SH-SY5Y (cell line): ENCODE data around the gene HYKK.

ENCODE experiments used
- GATA2 ChIP-seq: IDR thresholded peaks from 2 replicates; pipeline ENCODE4 v1.6.1; 2011; ENCODE audit warnings: mild to moderate bottlenecking, low read depth, low read length
- GATA3 ChIP-seq: IDR thresholded peaks from 2 replicates; pipeline ENCODE4 v1.6.1; 2011; ENCODE audit warnings: low read depth, mild to moderate bottlenecking, low read length, moderate library complexity

Gene HYKK

GRCh38 chr15:78506971-78507830, at the start of gene HYKK:
HYKK (plus strand) TSS chr15:78507577; CDS start chr15:78513089, 5,512 bp downstream.
- TF ChIP-seq GATA3 (no peak), GATA2 (no peak)

- TF ChIP-seq GATA2 (no peak), GATA3 (no peak)
These were observed 46.6 kb upstream of the HYKK start for GRCh38 chr15:78460737-78461136.

GRCh38 chr15:78461171-78461888, 46.0 kb upstream of the HYKK start:
- no peak for TF ChIP-seq GATA2

GRCh38 chr15:78469031-78469430, 38.3 kb upstream of the HYKK start:
- TF ChIP-seq GATA2 (no peak), GATA3 (no peak)

- TF ChIP-seq GATA3 (no peak), GATA2 (no peak)
These were observed 30.1 kb upstream of the HYKK start for GRCh38 chr15:78477295-78477694.

- no peak for TF ChIP-seq GATA3
- TF ChIP-seq GATA2, result no peak
These were observed 27.7 kb upstream of the HYKK start for GRCh38 chr15:78479650-78480049.

- TF ChIP-seq GATA3 (no peak), GATA2 (no peak)
These were observed 25.5 kb upstream of the HYKK start for GRCh38 chr15:78481917-78482316.

- TF ChIP-seq GATA3 (no peak), GATA2 (no peak)
These were observed 14.5 kb upstream of the HYKK start for GRCh38 chr15:78492872-78493271.

- TF ChIP-seq GATA3 (no peak), GATA2 (no peak)
These were observed 5.5 kb upstream of the HYKK start for GRCh38 chr15:78501857-78502256.

- TF ChIP-seq GATA2 (no peak), GATA3 (no peak)
These were observed 4.7 kb upstream of the HYKK start for GRCh38 chr15:78502641-78503040.

GRCh38 chr15:78507831-78508160, 419 bp downstream of the HYKK start:
- TF ChIP-seq GATA3 (no peak), GATA2 (no peak)

- TF ChIP-seq GATA2 (no peak), GATA3 (no peak)
These were observed 895 bp downstream of the HYKK start for GRCh38 chr15:78508272-78508671.

GRCh38 chr15:78509726-78510312, 2.4 kb downstream of the HYKK start:
- TF ChIP-seq GATA2 (no peak), GATA3 (no peak)

- no peak for TF ChIP-seq GATA2
These were observed 16.9 kb downstream of the HYKK start for GRCh38 chr15:78524230-78524629.

- no peak for TF ChIP-seq GATA2
- no peak for TF ChIP-seq GATA3
These were observed 19.9 kb downstream of the HYKK start for GRCh38 chr15:78527325-78527724.
